CD4-positive, alpha-beta T cell treated with Interleukin-2 at 100 ng/mL for 4 hours (primary cell): ENCODE results near the gene PLXDC2.
"Not testable (repeated sequence)": the region's sequence is repeated elsewhere in the genome, so short reads cannot be mapped to it uniquely, and the experiment has no call there.

ENCODE experiments used
- DNase-seq: peaks from one replicate; pipeline ENCODE4 v3.0.0-alpha.2; 2020; ENCODE audit warnings: low spot score

The PLXDC2 gene

DNA sequence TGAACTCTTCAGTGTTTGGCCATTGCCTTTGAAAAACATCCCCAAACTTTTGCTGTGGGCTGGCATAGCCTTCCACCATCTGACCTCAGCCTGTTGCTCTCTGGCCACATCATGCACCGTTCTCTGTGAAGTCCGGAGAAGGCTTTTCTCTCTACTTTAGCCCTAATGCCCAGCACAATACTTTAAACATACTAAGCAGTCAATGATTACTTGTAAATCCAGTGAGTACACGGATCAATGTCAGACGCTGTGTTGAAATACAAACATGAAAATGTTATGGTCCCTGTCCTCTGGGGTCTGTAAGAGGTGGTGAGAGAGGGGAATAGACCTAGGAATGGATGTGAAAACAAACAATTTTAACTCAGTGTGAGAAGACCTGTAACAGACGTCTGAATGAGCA lies 297.9 kb downstream of the PLXDC2 start:
- no peak for DNase-seq

DNA sequence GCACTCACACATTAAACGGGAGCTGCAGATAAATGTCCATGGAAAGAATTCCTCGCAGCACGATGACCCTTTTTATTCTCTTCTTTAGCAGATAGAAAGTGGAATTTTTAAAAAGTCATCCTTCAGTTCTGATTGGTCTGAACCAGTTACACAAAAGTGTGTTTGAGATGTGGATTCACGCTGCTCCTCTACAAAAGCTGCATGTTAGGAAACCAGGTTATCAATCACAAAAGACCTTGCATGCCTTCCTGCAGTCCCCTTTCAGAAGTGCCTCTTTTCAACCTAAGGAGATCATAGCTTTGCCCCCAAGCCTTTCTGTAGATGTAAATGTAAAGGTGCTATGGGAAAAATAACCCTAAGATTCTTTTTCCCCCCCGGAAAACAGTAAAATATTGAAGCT lies 299.7 kb downstream of the PLXDC2 start:
- no peak for DNase-seq

DNA sequence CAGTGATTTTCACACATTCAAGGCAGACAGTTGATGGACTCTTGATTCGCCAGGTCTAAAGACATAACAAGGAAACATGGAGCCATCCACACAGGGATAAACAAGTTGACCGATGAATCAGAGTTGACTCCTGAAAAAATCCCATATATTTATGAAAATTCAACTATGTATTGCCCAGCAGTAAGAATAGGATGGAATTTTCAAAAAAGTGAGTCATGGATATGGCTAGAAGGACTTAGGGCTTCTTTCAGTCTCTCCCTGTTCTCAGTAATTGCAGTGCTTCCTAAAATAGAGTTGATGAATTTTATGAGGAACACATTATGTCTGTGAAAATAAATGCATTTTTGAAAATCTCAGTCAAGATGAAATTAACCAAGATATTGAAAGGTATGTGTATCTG lies 301.2 kb downstream of the PLXDC2 start:
- DNase-seq = no peak

DNA sequence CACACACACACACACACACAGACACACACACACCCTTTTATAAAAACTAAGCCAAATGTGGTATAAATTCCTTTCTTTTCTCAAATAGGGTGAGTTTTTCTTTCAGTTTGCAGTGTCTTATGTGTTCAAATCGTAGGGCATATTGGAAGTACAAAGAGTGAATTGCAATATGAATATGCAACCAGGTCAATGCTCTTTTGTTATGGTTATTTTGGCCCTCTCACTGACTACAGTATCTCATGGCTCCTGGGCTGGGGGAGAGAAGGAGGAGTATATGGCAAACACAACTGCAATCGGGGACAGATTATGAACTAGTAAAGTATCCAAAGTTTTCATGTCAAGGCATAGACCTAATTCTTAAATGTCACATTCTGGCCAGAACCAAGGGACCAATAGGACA lies 301.9 kb downstream of the PLXDC2 start:
- DNase-seq = no peak

DNA sequence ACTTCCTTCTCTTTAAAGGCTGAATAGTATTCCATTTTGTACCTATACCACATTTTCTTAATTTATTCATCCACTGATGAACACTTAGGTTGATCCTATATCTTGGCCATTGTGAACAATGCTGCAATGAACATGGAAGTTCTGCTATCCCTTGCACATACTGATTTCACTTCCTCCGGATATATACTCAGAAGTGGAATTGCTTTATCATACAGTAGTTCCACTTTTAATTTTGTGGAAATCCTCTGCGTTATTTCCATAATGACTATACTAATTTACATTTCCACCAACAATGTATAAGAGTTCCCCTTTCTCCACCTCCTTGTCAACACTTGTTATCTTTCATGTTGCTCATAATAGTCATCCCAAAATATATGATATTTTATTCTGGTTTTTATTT lies 312.6 kb downstream of the PLXDC2 start:
- DNase-seq = no peak

DNA sequence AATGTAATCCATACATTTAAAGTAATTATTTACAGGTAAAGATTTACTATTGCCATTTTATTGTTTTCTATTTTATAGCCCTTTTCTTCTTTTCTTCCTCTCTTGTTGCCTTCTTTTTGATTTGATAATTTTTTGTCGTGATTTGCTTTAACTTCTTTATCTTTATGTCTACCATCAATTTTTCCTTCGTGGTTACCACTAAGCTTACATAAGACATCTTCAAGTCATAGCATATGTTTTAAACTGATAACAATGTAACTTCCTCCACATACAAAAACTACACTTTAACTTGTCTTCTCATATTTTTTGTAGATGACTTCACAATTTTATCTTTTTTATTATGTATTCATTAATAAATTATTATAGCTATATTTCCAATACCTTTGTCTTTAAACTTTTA lies 316.6 kb downstream of the PLXDC2 start:
- no peak for DNase-seq

DNA sequence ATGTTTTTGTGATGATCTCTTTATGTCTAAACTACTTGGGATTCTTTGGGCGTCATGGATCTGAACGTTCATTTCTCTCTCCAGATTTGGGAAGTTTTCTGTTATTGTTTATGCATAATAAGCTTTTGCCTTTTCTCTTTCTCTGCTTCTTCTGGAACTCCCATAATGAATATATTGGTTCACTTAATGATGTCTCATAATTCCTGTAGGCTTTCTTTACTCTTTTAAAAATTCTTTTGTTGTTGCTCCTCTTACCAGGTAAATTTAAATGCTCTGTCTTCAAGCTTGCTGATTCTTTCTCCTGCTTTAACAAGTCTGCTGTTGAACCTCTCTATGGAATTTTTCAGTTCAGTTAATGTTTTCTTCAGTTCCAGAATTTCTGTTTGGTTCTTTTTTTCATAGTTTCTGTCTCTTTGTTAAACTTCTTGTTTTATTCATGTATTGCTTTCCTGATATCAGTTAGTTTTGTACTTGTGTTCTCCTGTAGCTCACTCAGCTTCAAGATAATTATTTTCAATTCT lies 317.5 kb downstream of the PLXDC2 start:
- DNase-seq = no peak

DNA sequence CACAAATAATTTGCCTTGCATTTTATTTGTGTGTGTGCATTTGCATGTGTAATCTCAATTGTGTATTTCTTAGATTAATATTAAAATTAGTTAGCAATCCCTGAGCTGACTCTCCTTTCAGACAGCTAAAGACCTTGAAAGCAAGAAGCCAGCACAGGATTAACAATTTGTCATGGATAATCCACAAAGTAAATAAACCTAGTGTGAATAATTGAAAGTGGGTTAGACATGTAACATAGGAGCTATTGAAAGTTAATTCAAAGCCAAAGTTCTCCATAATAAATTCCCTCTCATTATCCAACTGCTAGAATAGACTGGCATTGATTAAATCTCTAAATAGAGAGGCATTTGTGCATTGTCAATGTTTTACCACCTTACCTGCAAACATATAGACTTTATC lies 326.1 kb downstream of the PLXDC2 start:
- no peak for DNase-seq

DNA sequence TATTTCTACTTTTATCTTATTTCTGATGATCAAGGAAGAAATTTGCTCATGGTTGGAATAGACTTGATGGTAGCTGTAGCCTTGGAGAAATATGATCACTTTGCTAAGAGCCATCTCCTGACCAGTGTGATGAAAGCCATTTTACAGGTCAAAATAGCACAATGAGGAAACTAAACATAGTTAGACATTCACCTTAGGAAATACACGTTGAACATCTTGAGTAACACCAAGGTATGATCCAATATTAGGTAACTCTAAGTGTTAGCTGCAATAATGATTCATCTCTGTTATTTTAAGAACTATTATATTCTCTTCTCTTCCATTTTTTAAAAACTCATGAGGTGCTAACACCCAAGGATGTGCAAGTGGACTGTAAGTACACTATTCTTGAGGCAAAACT lies 328.0 kb downstream of the PLXDC2 start:
- DNase-seq = no peak

DNA sequence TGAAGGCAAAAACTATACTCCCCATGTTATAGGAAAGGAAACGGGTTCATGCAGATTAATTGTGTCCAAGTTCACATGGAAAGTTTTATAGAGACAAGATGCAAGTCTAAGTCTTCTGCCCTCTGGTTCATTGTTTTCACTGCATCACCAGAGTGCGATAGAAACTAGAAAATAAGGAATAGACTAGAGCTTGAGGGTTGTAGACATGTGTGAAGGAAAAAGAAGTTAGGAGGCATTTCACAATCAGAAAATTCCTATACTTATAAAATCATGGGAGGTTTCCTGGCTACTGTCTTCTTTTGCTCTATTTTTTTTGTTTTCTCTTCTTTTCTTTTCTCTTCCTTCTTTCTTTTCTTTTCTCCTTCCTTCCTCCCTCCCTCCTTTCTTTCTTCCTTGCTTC lies 329.8 kb downstream of the PLXDC2 start:
- no peak for DNase-seq

DNA sequence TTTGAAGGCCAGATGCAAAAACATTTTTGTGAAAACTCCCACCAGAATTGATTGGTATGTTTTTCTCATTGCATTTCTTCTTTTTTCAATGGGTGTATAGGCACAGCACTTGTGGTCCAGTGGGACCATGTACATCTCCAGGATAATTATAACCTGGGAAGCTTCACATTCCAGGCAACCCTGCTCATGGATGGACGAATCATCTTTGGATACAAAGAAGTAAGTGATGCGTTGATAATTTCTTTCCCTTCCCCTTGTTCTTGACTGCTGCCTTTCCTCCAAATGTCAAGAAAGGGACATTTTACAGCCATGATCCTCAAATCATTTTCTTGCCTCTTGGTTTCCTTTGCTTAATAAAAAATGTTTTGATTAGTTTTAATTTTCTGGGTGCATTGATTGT lies 331.5 kb downstream of the PLXDC2 start:
- no peak for DNase-seq

DNA sequence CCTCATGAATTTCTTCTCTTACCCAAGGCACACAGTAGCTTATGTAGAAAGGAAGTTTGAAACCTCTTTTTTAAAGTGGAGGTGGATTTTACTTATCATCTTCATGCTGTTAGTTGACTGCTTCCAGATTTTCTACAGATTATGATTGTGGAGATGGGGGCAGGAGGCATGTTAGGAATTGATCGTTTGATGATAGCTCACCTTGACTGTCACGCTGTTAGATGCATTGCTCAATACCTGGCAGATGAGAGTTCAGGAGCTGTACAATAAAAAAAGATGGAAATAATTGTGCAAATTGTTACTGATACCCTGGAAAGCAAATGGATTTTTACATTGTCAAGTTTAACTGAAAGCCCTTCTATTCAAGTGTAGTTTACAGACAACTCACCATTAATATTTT lies 340.3 kb downstream of the PLXDC2 start:
- DNase-seq = no peak

DNA sequence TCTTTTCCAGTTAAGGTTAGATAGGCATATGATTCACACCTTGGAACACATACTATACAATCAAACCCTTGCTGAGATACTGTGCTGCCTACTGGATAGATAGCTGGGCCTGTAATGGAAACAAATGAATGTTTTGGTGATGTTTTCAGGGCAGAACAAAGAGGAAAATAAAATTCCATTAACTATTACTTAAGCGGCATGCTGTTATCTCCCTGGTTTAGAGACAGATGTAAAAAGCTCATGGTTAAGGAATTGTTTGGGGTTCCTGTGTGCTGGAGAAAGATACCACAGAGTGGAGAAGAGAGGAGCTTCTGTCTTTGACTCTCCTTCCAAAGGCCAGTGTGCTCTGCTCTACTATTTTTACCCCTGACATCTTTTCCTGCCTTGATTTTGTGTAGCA lies 341.1 kb downstream of the PLXDC2 start:
- no peak for DNase-seq

DNA sequence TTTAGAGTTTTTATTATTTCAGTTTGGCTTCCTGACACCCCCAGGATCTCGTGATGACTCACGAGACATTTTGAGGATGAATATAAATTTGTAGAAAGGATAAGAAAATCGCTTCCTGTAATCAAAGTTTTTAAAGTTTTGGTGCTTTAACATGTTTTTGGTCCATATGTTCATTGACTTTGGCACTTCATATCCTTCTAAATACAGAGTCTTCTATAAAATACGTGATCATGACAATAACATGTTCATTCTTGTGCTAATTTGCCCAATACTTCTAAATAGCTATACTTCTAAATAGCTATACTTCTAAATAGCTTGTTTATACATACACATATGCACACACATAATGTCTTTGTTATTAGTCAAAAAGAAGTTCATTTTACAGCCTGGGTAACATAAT lies 341.9 kb downstream of the PLXDC2 start:
- no peak for DNase-seq

DNA sequence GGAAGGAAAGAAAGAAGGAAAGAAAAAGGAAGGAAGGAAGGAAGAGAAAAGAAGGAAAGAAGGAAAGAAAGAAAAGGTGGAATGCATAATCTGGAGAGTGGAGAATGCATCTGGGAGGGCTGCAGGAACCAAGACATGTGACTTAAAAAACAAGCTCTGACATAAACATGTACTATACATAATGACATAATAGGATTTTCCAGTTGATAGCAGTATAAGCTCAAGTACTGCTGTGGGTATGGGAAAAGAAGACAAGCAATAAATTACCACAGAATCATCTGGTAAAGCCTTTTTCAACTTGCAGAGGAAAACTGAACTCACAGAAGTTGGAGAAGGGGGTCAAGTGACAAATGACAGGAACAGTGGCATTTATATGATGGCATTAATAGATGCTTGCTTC lies 345.9 kb downstream of the PLXDC2 start:
- no peak for DNase-seq

DNA sequence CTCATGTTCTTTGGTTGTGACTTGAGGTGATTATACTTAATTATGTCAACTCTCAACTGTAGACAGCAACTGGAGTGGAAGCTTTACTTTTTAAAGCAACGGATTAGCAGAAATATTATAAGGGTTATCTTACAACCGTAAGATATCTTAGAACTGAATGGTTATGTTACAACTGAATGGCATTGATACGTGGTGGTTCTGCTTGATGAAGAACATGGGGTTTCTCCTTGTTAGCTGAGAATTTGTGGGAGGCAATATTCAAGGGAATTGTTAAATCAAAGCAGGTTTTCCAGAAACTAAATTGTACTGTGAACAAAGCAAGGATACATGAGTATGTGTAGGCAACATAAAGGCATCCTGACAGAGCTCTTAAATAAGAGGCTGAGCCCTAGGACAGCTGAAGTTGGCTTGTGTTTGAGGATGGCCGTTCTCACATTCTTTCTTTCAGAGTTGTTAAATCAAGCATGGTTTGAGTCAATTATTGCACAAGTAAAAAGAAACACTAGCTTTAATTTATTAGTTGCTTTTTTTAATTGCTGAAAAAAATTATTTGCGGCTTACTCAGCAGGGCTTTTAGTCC lies 350.0 kb downstream of the PLXDC2 start:
- no peak for DNase-seq

DNA sequence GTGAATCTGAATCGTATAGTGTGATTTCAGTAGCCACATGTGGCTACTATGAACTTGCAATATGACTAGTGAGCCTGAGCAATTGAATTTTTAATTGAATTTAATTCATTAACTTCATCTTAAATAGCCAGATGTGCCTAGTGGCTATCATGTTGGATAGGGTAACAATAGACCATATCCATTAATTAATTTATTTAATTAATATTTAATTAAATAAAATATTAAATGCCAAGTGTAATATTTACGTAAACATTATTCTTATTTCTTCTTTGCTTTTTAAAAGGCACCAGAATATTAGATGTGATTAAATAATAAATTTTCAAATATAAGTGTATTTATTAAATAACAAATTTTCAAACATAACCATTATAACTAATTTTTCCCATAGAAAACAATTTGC lies 354.4 kb downstream of the PLXDC2 start:
- no peak for DNase-seq

DNA sequence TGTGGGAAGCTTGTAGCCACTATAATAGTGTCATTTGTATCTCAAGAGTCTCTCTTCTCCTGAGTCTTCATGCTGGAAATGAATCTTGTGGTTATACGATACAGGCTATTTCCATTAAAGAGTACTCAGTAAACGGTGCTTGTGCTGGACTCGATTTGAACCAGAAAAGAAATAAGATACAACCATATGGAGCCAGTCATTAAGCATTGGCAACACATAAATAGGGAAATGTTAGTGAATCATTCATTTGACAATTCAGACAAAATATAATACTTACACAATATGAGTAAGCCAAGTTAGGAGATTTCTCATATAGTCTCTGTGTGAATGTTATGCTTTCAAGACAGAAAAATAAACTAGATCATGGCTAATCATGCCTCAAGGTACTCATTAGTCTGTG lies 356.8 kb downstream of the PLXDC2 start:
- no peak for DNase-seq

DNA sequence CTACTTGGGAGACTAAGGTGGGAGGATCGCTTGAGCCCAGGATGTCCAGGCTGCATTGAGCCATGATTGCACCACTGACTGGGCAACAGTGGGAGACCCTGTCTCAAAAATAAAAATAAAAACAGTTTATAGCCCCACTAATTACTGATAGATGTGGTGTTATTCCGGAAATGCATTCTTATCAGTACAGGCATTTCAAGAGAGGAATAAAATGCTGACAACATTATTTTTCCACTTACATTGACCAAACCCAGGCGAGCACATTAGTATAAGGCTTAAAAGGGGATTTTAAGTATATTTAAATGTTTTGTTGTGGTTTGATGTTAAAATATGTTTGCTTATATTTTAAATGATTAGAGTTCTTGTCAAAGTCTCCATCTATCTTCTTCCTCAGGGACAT lies 359.5 kb downstream of the PLXDC2 start:
- DNase-seq = no peak

DNA sequence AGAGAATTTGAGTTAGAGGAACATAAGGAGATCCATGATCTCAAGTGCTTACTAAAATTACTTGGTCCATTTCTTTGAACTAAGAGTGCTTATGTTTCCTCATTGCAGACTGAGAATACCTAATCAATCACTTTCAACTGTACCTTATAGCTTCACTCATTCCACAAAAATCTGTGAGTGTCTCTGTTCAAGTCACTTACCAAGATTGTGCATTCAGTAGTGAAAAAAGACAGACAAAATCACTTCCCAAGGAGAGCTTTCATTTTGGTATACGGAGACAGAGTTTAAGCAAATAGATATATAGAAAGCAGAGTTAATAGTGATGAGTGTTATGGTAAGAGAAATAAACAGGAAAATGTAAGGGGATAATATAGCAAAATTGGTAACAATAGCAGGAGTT lies 364.5 kb downstream of the PLXDC2 start:
- DNase-seq = no peak

DNA sequence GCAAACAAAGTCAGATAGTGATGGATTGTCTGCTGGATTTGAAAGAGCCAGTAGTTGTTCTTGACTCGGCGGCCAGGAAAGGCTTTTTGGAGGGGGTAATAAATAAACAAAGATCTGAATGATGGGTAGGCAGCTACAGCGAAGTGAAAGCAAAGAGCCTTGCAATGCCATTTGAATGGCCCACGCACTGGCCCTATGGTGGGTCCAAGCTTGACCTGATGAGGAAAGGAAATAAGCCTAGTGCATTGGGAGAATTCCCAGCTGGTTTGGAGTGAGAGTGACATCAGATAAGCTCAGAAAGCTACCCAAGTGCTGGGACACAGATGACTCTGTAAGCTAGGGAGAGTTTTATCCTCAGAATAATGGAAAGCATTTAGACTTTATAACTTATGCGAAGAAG lies 365.2 kb downstream of the PLXDC2 start:
- DNase-seq = no peak

DNA sequence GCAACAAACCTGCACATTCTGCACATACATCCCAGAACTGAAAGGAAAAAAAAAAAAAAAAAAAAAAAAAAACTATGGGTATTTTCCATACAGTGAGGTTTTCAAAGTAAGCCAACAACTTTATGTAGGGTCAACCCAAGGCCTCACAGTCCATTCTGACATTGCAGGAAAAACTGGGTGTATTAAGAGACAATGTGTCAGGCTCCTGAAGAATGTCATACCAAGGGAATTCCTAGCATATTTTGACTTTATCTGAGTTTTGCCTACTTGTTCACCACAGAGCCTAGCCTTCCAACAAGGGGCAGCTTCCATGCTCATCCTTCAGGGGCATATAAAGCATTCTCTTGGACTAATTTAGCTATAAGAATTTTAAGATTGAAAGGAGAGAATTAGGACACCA lies 368.9 kb downstream of the PLXDC2 start:
- DNase-seq = no peak

DNA sequence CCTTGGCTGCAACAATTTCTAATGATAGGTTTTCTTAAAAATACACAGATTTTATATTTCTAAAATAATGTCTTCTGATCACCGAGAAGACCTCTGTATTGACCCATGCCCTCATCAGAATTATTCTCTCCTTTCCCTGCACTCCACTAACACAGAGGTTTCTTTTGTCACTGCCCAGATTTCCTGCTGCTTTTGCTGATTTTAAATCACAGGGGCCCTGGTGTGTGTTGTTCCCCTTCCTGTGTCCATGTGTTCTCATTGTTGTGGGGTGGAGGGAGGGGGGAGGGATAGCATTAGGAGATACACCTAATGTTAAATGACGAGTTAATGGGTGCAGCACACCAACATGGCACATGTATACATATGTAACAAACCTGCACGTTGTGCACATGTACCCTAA lies 375.2 kb downstream of the PLXDC2 start:
- not testable (repeated sequence) for DNase-seq

DNA sequence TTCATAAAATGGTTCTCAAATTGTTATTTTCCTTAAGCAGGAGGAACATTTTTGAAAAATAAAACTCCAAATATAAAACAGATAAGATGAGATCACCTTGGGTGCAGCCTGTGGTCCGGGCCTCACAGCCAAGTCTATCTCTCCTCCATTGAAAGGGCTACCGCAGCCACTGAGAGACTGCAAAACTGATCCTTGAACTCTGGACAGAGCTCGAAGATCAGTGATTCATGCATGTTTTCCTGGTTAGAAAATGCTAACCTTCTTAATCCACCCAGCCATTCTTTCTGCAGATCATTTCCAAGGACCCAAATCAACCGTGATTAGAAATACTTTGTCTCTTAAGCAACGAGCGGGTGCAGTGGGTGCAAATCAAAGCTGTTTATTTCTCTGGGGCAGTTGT lies 378.8 kb downstream of the PLXDC2 start:
- no peak for DNase-seq

DNA sequence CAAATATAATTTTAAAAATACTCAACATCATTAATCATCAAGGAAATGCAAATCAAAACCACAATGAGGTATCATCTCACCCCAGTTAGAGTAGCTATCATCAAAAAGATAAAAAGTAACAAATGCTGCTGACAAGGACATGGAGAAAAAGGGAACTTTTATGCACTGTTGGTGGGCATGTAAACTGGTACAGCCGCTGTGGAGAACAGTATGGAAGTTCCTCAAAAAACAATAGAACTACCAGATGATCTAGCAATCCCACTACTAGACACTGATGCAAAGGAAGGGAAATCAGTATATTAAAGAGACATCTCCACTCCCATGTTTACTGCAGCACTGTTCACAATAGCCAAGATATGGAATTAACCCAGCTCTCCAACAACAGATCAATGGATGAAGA lies 384.5 kb downstream of the PLXDC2 start:
- no peak for DNase-seq
